ENCODE data around the gene GTF2F1. TPM values are rescaled to one million over a fixed set of nuclear protein-coding genes. Genes with fewer than 3 reads are reported as not detected.
"Not testable (repeated sequence)": the region's sequence is repeated elsewhere in the genome, so short reads cannot be mapped to it uniquely, and the experiment has no call there.

The GTF2F1 gene
- polyA plus RNA-seq, 4 donors: 63.2 to 101 (median 64.7) TPM

GRCh38 chr19:6429419-6430221 lies 36.7 kb upstream of the GTF2F1 start:
- DNase-seq (no peak), FAIRE-seq (no peak)
- Histone ChIP-seq H3K9me3 (ENCODE audit: control insufficient read depth in 2 of 2, insufficient read depth in 1 of 2, low read depth in 1 of 2, low read length in 1 of 2) (peaks cover 0 to 6% of the 10 kb centered on the region in 2 donors), H3K36me3 (ENCODE audit: control insufficient read depth in 3 of 3, insufficient read depth in 2 of 3, low read depth in 1 of 3, low read length in 3 of 3) (no peaks in the 10 kb centered on the region), H3K4me3 (ENCODE audit: low read depth in 1 of 3, low read length in 3 of 3) (no peak overlapping the region), H3K27me3 (ENCODE audit: control insufficient read depth in 3 of 3, insufficient read depth in 3 of 3, low read length in 3 of 3) (peaks cover 0 to 7% (median 0%) of the 10 kb centered on the region in 3 donors), H3K4me1 (ENCODE audit: control insufficient read depth in 3 of 3, insufficient read depth in 2 of 3, low read depth in 1 of 3, low read length in 2 of 3) (peaks cover 0 to 6% (median 0%) of the 10 kb centered on the region in 3 donors), H3K27ac (ENCODE audit: low read depth in 1 of 3, low read length in 2 of 3) (no peak overlapping the region)
- WGBS, 3 donors: 54 to 56% (median 55%) methylated on average over 15 to 20 of the region's 20 CpGs

GRCh38 chr19:6428692-6429418 lies 35.9 kb upstream of the GTF2F1 start:
- not testable (repeated sequence) for H3K9me3 ChIP-seq (ENCODE audit: control insufficient read depth in 2 of 2, insufficient read depth in 1 of 2, low read depth in 1 of 2, low read length in 1 of 2); DNase-seq; H3K4me3 ChIP-seq (ENCODE audit: low read depth in 1 of 3, low read length in 3 of 3); H3K27me3 ChIP-seq (ENCODE audit: control insufficient read depth in 3 of 3, insufficient read depth in 3 of 3, low read length in 3 of 3); H3K36me3 ChIP-seq (ENCODE audit: control insufficient read depth in 3 of 3, insufficient read depth in 2 of 3, low read depth in 1 of 3, low read length in 3 of 3); H3K4me1 ChIP-seq (ENCODE audit: control insufficient read depth in 3 of 3, insufficient read depth in 2 of 3, low read depth in 1 of 3, low read length in 2 of 3); H3K27ac ChIP-seq (ENCODE audit: low read depth in 1 of 3, low read length in 2 of 3)
- WGBS, 3 donors: 73 to 87% (median 82%) methylated on average over 2 of the region's 2 CpGs
- peak; percentile 97 for FAIRE-seq

- DNase-seq: no peak
- WGBS, 3 donors: 93 to 97% (median 97%) methylated on average over 18 of the region's 18 CpGs
- no peak overlapping the region for H3K27ac ChIP-seq (ENCODE audit: low read depth in 1 of 3, low read length in 2 of 3)
- peaks cover 0 to 7% (median 0%) of the 10 kb centered on the region in 3 donors for H3K27me3 ChIP-seq (ENCODE audit: control insufficient read depth in 3 of 3, insufficient read depth in 3 of 3, low read length in 3 of 3)
- H3K36me3 ChIP-seq (ENCODE audit: control insufficient read depth in 3 of 3, insufficient read depth in 2 of 3, low read depth in 1 of 3, low read length in 3 of 3): peaks cover 0 to 6% (median 0%) of the 10 kb centered on the region in 3 donors
- H3K4me1 ChIP-seq (ENCODE audit: control insufficient read depth in 3 of 3, insufficient read depth in 2 of 3, low read depth in 1 of 3, low read length in 2 of 3): peaks cover 0 to 11% (median 0%) of the 10 kb centered on the region in 3 donors
- peaks cover 0 to 6% of the 10 kb centered on the region in 2 donors for H3K9me3 ChIP-seq (ENCODE audit: control insufficient read depth in 2 of 2, insufficient read depth in 1 of 2, low read depth in 1 of 2, low read length in 1 of 2)
- FAIRE-seq: no peak
- H3K4me3 ChIP-seq (ENCODE audit: low read depth in 1 of 3, low read length in 3 of 3): no peak overlapping the region
Observed at GRCh38 chr19:6427131-6427530, 34.2 kb upstream of the GTF2F1 start.

- Histone ChIP-seq H3K4me3 (ENCODE audit: low read depth in 1 of 3, low read length in 3 of 3) (peak overlapping the region in 2 of 3 donors; percentile 7 to 10), H3K36me3 (ENCODE audit: control insufficient read depth in 3 of 3, insufficient read depth in 2 of 3, low read depth in 1 of 3, low read length in 3 of 3) (peaks cover 0 to 18% (median 0%) of the 10 kb centered on the region in 3 donors), H3K27me3 (ENCODE audit: control insufficient read depth in 3 of 3, insufficient read depth in 3 of 3, low read length in 3 of 3) (peaks cover 0 to 7% (median 0%) of the 10 kb centered on the region in 3 donors), H3K27ac (ENCODE audit: low read depth in 1 of 3, low read length in 2 of 3) (peak overlapping the region; percentile 32 to 79 (median 38)), H3K4me1 (ENCODE audit: control insufficient read depth in 3 of 3, insufficient read depth in 2 of 3, low read depth in 1 of 3, low read length in 2 of 3) (peaks cover 0 to 11% (median 0%) of the 10 kb centered on the region in 3 donors), H3K9me3 (ENCODE audit: control insufficient read depth in 2 of 2, insufficient read depth in 1 of 2, low read depth in 1 of 2, low read length in 1 of 2) (peaks cover 0 to 6% of the 10 kb centered on the region in 2 donors)
- FAIRE-seq (no peak), DNase-seq (peak in 1 of 2 donors; percentile 29)
- 94 to 96% (median 94%) methylated on average over 21 of the region's 21 CpGs for WGBS, 3 donors
Observed at GRCh38 chr19:6425732-6426620, 33.0 kb upstream of the GTF2F1 start.

- Histone ChIP-seq H3K9me3 (ENCODE audit: control insufficient read depth in 2 of 2, insufficient read depth in 1 of 2, low read depth in 1 of 2, low read length in 1 of 2) (peaks cover 0 to 6% of the 10 kb centered on the region in 2 donors), H3K27ac (ENCODE audit: low read depth in 1 of 3, low read length in 2 of 3) (peak overlapping the region; percentile 32 to 79 (median 38)), H3K27me3 (ENCODE audit: control insufficient read depth in 3 of 3, insufficient read depth in 3 of 3, low read length in 3 of 3) (peaks cover 0 to 7% (median 0%) of the 10 kb centered on the region in 3 donors), H3K4me1 (ENCODE audit: control insufficient read depth in 3 of 3, insufficient read depth in 2 of 3, low read depth in 1 of 3, low read length in 2 of 3) (peaks cover 0 to 11% (median 0%) of the 10 kb centered on the region in 3 donors), H3K4me3 (ENCODE audit: low read depth in 1 of 3, low read length in 3 of 3) (peak overlapping the region in 2 of 3 donors; percentile 7 to 10), H3K36me3 (ENCODE audit: control insufficient read depth in 3 of 3, insufficient read depth in 2 of 3, low read depth in 1 of 3, low read length in 3 of 3) (peaks cover 0 to 26% (median 3%) of the 10 kb centered on the region in 3 donors)
- FAIRE-seq (peak; percentile 98), DNase-seq (peak; percentile 100)
- 7 to 10% (median 9%) methylated on average over 43 of the region's 43 CpGs for WGBS, 3 donors
Observed at GRCh38 chr19:6424939-6425731, 32.2 kb upstream of the GTF2F1 start.

- FAIRE-seq: no peak
- peak within 1 kb of the TSS; percentile 37 to 79 (median 38) for H3K27ac ChIP-seq (ENCODE audit: low read depth in 1 of 3, low read length in 2 of 3)
- peaks cover 0 to 3% (median 0%) of the 10 kb centered on the region in 3 donors for H3K27me3 ChIP-seq (ENCODE audit: control insufficient read depth in 3 of 3, insufficient read depth in 3 of 3, low read length in 3 of 3)
- peaks cover 0 to 11% (median 0%) of the 10 kb centered on the region in 3 donors for H3K4me1 ChIP-seq (ENCODE audit: control insufficient read depth in 3 of 3, insufficient read depth in 2 of 3, low read depth in 1 of 3, low read length in 2 of 3)
- H3K9me3 ChIP-seq (ENCODE audit: control insufficient read depth in 2 of 2, insufficient read depth in 1 of 2, low read depth in 1 of 2, low read length in 1 of 2): peaks cover 0 to 6% of the 10 kb centered on the region in 2 donors
- peak in 1 of 2 donors; percentile 38 for DNase-seq
- H3K36me3 ChIP-seq (ENCODE audit: control insufficient read depth in 3 of 3, insufficient read depth in 2 of 3, low read depth in 1 of 3, low read length in 3 of 3): peaks cover 2 to 34% (median 10%) of the 10 kb centered on the region in 3 donors
- H3K4me3 ChIP-seq (ENCODE audit: low read depth in 1 of 3, low read length in 3 of 3): peak within 1 kb of the TSS; percentile 74 to 97 (median 94)
- WGBS, 3 donors: 0 to 1% (median 1%) methylated on average over 43 to 114 of the region's 114 CpGs
Observed at GRCh38 chr19:6424195-6424938, 31.4 kb upstream of the GTF2F1 start, which contains the start of gene KHSRP. KHSRP (minus strand) TSS chr19:6424811; CDS start chr19:6424701, 110 bp downstream.

Measured in small intestine (tissue), 7 donors.